IPS-18c (cell line): Measurements from ENCODE around the gene LRRC32.
"Not testable (repeated sequence)": the region's sequence is repeated elsewhere in the genome, so short reads cannot be mapped to it uniquely, and the experiment has no call there.

Experiments
- H3K4me3 ChIP-seq: 2 replicates; pipeline ENCODE4 v1.7.0; 2013; ENCODE audit warnings: low read depth, mild to moderate bottlenecking, low read length, moderate library complexity; ENCODE audit not compliant: insufficient read depth
- H3K9me3 ChIP-seq: one replicate; pipeline ENCODE4 v1.6.1; 2013; ENCODE audit warnings: mild to moderate bottlenecking, low read length, moderate library complexity; ENCODE audit not compliant: control insufficient read depth, insufficient read depth

LRRC32 gene

DNA sequence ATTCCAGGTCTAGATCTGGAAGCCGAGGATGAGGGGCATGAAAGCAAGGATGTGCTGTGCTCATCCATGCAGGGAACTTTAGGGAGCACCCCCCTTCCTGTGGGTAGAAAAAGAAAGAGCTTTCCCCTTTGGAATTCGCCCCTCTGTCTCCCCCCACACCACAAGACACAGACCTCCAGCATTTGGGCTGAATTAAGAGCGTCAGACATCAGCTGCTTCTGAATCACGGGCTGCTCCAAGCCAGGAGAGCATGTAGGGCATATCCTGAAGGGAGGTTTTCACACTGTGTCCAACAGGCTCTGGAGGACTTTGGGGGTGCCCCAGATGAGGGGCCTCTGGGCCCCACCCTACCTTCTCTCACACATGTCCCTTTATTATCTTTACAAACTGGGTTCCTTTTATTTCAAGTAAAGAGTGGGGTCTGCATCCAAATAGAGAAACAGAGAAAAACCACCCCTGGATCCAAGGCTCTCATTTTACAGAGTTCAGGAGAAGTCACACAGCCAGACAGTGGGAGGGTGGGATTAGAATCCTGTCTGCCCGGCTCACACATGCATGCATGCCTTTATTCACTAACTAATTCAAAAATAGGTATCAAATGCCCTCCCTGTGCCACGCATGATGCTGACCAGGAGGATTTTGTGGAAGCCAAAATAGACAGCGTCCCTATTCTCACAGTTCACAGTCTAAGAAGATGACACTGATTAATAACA, 52.8 kb downstream of the LRRC32 start:
- H3K4me3 ChIP-seq, result no peak overlapping the region
- no peaks in the 10 kb centered on the region for H3K9me3 ChIP-seq

DNA sequence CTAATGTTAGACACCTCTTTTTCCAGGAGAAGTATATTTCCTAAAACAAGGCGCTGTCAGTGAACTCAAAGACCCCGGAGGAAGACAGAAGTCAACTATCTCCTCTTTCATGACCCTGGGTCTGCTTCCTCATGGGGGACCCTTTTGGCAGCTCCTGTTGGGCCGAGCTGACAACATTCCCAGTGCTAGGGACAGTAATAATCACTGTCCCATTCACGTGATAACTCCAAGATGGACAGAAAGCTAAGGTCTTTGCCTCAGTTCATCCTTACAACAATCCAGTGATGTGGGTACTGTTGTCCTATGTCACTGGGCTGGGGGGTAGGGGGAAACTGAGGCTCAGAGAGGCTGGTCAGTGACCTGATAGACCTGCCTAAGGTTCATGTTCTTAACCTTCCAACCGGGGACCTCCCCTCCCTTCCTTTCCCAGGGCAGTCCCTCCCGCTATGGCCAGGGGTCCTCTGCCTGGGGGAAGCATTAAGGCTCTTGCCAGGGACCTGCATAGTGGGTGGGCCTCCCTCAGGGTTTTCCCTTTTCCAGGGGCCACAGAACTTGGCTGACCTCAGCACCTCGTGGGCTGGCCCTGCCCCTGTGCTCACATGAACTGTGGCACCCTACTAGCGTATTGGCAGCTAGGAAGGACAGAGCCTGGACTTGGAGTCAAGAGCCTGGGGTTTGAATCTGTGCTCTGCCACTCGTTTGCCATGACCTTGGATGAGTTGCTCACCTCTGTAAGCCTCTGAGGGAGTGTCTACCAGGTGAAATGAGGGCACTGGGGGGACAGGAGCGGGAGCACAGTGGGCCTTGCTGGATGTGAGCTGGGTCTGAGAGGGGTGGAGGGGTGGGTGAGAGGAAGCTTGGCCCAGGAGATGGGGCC, 53.6 kb downstream of the LRRC32 start:
- Histone ChIP-seq H3K9me3 (no peaks in the 10 kb centered on the region), H3K4me3 (no peak overlapping the region)

DNA sequence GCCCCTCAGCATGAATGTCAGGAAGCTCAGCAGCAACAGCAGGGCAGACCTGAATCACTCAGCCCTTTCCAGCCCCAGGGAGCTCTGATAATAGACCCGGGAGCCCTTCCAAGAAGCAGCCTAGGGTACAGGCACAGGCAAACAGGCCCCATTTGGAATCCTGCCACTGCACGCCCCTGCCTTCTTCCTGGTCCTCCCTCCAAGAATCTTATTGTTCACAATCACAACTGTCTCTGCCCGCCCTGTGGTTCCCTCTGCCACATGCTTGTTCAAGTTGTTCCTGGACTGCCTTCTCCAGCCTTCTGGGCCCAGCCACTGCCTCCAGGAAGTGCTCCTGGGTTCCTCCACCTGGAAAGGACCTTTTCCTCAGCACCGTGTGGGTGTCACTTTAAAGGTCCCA, 54.6 kb downstream of the LRRC32 start:
- Histone ChIP-seq H3K4me3 (no peak overlapping the region), H3K9me3 (no peaks in the 10 kb centered on the region)

DNA sequence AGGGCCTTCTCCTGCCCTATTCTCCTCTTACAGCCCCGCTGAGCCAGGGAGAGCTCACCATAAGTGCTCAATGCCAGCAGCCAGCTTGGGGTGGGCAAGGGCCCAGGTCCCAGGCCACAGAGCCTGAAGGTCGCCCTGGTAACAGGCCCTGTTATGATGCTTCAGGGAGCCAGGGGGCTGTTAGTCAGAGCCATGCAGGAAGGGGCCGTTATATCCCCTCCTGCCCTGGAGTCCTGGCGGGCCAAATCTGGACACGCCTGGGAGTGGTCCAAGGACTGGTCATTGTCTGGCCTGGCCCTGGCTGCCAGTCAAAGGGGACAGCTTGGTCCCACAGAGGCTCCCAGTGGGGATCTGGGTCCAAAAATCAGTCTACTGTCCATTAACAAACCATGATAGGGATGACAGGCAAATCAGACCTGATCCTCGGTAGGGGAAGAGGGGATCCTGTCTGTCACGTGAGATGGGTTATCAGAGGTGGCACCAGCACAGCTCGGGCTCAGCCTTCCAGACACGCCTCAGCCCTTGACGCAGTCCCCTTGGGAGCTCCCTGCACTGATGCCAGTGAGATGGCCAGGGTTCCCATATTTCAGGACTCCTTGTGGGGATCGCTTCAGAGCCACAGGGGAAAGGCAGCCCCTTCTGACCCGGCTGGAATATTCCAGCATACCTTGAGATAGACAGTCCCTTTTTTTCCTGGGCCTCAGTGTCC, 55.9 kb downstream of the LRRC32 start:
- no peaks in the 10 kb centered on the region for H3K9me3 ChIP-seq

DNA sequence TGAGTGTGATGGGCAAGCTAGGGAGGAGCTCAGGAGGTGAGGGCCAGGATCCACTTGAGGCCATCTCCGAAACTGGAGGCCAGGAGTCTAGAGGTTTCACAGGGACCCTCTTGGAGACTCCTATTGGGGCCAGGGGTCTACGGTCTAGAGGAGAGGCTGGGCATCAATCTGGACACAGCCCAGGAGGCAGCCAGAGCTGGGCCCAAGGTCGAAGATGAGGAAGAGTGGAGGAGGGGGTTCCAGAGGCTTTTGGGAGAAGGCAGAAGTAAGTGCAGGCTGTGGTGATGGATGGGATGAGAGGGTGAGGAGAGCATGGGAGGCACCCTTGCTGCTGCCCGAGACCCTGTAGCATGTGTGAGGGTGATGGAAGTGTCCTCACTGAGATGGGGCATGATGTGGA, 56.6 kb downstream of the LRRC32 start:
- Histone ChIP-seq H3K9me3 (no peaks in the 10 kb centered on the region), H3K4me3 (no peak overlapping the region)

More for the DNA sequence above, 55.9 kb downstream of the LRRC32 start:
- no peak overlapping the region for H3K4me3 ChIP-seq

DNA sequence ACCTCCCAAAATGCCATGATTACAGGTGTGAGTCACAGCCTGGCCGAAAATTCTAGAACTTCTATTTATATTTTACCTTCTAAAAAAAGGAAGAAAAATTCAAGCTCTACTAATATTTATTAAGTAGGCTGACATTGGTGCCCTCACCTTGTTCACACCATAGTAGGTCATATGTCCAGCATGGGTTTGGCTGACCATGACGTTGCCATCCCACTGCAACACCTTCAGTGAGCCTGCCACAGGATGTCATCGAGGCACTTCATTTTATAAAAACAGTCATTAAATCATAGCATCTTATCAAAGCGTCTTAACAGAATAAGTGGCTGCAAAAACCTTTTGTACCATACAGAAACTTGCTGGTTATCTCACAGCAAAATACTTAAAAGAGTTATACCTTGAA, 58.3 kb downstream of the LRRC32 start:
- no peaks in the 10 kb centered on the region for H3K9me3 ChIP-seq
- H3K4me3 ChIP-seq, result no peak overlapping the region

DNA sequence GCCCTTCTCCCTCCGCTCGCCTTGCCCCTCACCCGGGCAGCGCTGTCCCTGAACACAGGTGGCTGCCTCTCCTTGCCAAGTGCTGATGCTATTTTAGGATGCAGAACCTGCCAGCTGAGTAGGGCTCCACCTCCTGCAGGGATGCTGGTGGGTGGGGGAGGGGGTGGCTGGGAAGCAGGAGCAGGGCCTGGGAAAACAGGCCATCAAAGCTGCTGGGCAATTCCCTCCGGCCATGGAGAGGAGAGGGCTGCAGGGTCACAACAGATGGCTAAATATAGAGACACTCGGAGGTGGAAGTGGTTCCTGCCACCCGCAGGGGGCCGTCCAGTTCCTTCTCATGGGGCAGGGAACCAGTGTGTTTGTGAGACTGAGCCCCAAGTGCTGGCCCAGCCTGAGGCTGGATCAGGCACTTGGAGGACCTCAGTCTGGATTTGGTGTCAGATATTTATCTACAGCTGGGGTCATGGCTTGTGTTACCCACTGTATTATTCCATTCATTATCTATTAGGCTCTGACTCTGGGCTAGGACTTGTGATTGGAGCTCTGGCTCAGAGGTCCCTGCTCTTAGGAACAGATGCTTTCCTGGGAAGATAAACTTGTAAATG, 59.6 kb downstream of the LRRC32 start:
- Histone ChIP-seq H3K9me3 (no peaks in the 10 kb centered on the region), H3K4me3 (no peak overlapping the region)

DNA sequence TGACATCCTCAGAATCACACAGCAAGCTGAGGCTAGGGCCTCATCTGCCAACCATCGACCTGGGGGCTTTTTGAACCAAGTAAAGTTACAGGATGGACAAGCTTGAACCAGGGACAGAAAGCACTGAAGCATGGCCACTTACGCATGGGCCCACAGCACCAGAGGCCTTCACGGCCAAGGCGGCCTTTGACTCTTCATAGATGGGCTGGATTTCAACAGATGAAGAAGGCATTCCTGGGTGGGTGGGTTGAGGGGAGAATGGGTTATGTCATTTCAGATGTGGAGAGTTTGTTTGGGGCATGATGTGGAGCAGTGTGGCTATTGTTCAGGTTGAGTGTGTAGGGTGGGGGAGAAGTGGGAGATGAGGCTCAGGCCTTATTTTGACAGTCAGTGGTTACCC, 60.2 kb downstream of the LRRC32 start:
- Histone ChIP-seq H3K9me3 (no peaks in the 10 kb centered on the region), H3K4me3 (no peak overlapping the region)

DNA sequence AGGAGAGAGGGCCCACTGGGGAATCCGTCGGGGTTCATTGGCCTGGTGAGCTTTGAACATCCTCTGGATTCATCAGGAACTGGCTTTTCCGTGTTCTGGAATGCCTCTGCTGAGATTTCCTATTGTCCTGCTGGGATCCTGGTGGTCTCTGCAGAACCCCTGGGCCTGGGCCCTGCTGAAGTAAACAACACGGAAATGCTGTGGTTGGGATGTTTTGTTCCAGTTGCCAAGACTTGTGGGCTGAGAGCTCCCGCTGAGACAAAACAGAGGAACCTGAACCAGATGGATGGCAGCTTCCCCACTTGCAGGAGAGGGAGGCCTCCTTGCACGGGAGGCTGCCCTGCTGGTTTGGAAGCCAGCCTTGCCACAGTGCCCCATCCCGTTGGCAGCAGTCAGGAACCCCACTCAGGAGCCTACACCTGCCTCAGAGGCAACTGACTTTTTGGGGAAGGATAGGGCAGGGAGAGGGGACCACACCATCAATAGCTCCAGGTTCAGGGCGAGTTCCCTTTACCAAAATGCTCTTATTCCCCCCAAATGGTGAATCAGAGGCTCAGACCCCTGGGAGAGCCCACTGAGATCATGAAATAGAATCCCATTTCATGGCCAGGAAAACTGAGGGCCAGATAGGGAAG, 60.7 kb downstream of the LRRC32 start:
- no peaks in the 10 kb centered on the region for H3K9me3 ChIP-seq
- no peak overlapping the region for H3K4me3 ChIP-seq

DNA sequence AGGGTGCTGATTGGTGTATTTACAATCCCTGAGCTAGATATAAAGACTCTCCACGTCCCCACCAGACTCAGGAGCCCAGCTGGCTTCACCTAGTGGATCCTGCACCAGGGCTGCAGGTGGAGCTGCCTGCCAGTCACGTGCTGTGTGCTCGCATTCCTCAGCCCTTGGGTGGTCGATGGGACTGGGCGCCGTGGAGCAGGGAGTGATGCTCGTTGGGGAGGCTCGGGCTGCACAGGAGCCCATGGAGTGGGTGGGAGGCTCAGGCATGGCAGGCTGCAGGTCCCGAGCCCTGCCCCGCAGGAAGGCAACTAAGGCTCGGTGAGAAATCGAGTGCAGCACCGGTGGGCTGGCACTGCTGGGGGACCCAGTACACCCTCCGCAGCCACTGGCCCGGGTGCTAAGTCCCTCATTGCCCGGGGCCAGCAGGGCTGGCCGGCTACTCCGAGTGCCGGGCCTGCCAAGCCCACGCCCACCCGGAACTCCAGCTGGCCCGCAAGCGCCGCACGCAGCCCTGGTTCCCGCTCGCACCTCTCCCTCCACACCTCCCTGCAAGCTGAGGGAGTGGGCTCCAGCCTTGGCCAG, 61.6 kb downstream of the LRRC32 start:
- not testable (repeated sequence) for H3K4me3 ChIP-seq, H3K9me3 ChIP-seq

DNA sequence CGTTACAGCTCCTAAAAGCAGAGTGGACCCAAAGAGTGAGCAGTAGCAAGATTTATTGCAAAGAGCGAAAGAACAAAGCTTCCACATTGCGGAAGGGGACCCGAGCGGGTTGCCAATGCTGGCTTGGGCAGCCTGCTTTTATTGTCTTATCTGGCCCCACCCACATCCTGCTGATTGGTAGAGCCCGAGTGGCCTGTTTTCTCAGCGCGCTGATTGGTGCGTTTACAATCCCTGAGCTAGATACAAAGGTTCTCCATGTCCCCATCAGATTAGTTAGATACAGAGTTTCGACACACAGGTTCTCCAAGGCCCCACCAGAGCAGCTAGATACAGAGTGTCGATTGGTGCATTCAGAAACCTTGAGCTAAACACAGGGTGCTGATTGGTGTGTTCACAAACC, 62.3 kb downstream of the LRRC32 start:
- not testable (repeated sequence) for H3K4me3 ChIP-seq, H3K9me3 ChIP-seq
